GM12878 (cell line): ENCODE data around the gene XAB2. TPM values are rescaled to one million over a fixed set of nuclear protein-coding genes. Genes with fewer than 3 reads are reported as not detected.

Experiments
- ATAC-seq: fragments of 200-7000 bp; cut with Tn5 transposase; 3 replicates; pipeline ENCODE4 v1.9.1; 2020; ENCODE audit warnings: mild to moderate bottlenecking, moderate library complexity
- BruUV-seq: library from RNA; stranded (reverse); fragments of 400-500 nt; replicated peaks from 2 replicates; lab custom pipeline; 2021; lab: Mats Ljungman, UMichigan
- CTCF ChIA-PET: fragments of 300-600 bp; sonication (Branson Sonifier 250); formaldehyde crosslinking; extraction: SDS; loops from one replicate; lab custom pipeline; 2021; ENCODE audit warnings: inconsistent platforms; lab: Yijun Ruan, JAX
- POLR2A ChIA-PET: fragments of 350-600 bp; formaldehyde crosslinking; extraction: SDS; loops from one replicate; lab custom pipeline; 2021; ENCODE audit warnings: inconsistent platforms; lab: Charles Lee
- RAD21 ChIA-PET: fragments of 300-600 bp; sonication (Branson Sonifier 250); formaldehyde crosslinking; loops from one replicate; lab custom pipeline; 2023; ENCODE audit warnings: antibody characterized with exemption; ENCODE audit not compliant: unreplicated experiment; lab: Charles Lee
- SMC1A ChIA-PET: fragments of 300-600 bp; sonication (Branson Sonifier 250); formaldehyde crosslinking; loops from one replicate; lab custom pipeline; 2023; ENCODE audit not compliant: unreplicated experiment, uncharacterized antibody; lab: Charles Lee
- DNase-seq: peaks from one replicate; pipeline ENCODE4 v3.0.0-alpha.2; 2011; ENCODE audit warnings: low read depth, low spot score
- FAIRE-seq: peaks from 3 replicates; lab custom pipeline; 2011; peaks lifted over from hg19 to GRCh38; lab: Jason Lieb, UNC
- H2AFZ ChIP-seq: 2 replicates; pipeline ENCODE4 v1.6.0; 2011; ENCODE audit warnings: low read depth, low read length, control low read depth; ENCODE audit not compliant: control insufficient read depth
- H3K27ac ChIP-seq: 2 replicates; pipeline ENCODE4 v1.5.1; 2011; ENCODE audit warnings: control low read depth; ENCODE audit not compliant: control insufficient read depth, insufficient read depth
- H3K27me3 ChIP-seq, 2 experiments: replicated peaks in 1 of 2; 2 replicates each; pipeline versions ENCODE4 v1.6.0 to v1.6.1; 2011; ENCODE audit warnings: low read length in 1 of 2; ENCODE audit not compliant: control insufficient read depth in 2 of 2, insufficient read depth in 2 of 2
- H3K36me3 ChIP-seq, 2 experiments: 2 replicates each; pipeline ENCODE4 v1.5.1; 2011; ENCODE audit warnings: low read length in 1 of 2; ENCODE audit not compliant: control insufficient read depth in 2 of 2, insufficient read depth in 2 of 2
- H3K4me1 ChIP-seq: 2 replicates; pipeline ENCODE4 v1.6.1; 2011; ENCODE audit warnings: mild to moderate bottlenecking, low read length, moderate library complexity, mixed read lengths; ENCODE audit not compliant: control insufficient read depth, insufficient read depth
- H3K4me2 ChIP-seq: 2 replicates; pipeline ENCODE4 v1.6.0; 2011; ENCODE audit warnings: control low read depth; ENCODE audit not compliant: control insufficient read depth, insufficient read depth
- H3K4me3 ChIP-seq: fragments of 200-600 bp; sonication (generic); 2 replicates; pipeline ENCODE4 v1.5.1; 2016
- H3K79me2 ChIP-seq: 2 replicates; pipeline ENCODE4 v1.6.0; 2011; ENCODE audit warnings: low read length; ENCODE audit not compliant: control insufficient read depth, insufficient read depth
- H3K9ac ChIP-seq: 2 replicates; pipeline ENCODE4 v1.8.0; 2011; ENCODE audit warnings: low read length, control low read depth, mixed read lengths; ENCODE audit not compliant: control insufficient read depth, insufficient read depth
- H3K9me3 ChIP-seq: replicated peaks from 3 replicates; pipeline ENCODE4 v1.5.1; 2011; ENCODE audit warnings: mild to moderate bottlenecking, low read length; ENCODE audit not compliant: control insufficient read depth, insufficient read depth
- H4K20me1 ChIP-seq: 2 replicates; pipeline ENCODE4 v1.6.0; 2011; ENCODE audit not compliant: control insufficient read depth, insufficient read depth
- BRCA1 ChIP-seq: IDR thresholded peaks from 2 replicates; pipeline ENCODE4 v1.6.1; 2011; ENCODE audit warnings: low read depth, low read length, improper control_type of control experiment
- CTCF ChIP-seq, 3 experiments: IDR thresholded peaks in 2 of 3; conservative IDR thresholded peaks in 1 of 3; 2 replicates each; pipeline ENCODE4 v1.5.1; 2011; ENCODE audit warnings: low read depth in 3 of 3, low read length in 3 of 3, mild to moderate bottlenecking in 3 of 3, control low read depth in 2 of 3, moderate library complexity in 2 of 3, inconsistent platforms in 1 of 3, mixed read lengths in 1 of 3; ENCODE audit not compliant: control insufficient read depth in 2 of 3, insufficient read depth in 1 of 3; ENCODE audit errors: extremely low read depth in 1 of 3
- CUX1 ChIP-seq: IDR thresholded peaks from 2 replicates; pipeline ENCODE4 v1.6.1; 2012; ENCODE audit warnings: improper control_type of control experiment, low read depth, low read length; ENCODE audit not compliant: insufficient replicate concordance
- EGR1 ChIP-seq, 2 experiments: IDR thresholded peaks; 1 replicate in 1 of 2; 2 replicates in 1 of 2; pipeline ENCODE4 v1.6.1; 2011 to 2012; ENCODE audit warnings: low read depth in 2 of 2, low read length in 2 of 2, borderline replicate concordance in 1 of 2, mild to moderate bottlenecking in 1 of 2, moderate library complexity in 1 of 2
- EP300 ChIP-seq, 2 experiments: fragments of 150-350 bp in 1 of 2; IDR thresholded peaks; 2 replicates each; pipeline ENCODE4 v1.6.1; 2011 to 2012; ENCODE audit warnings: low read depth in 2 of 2, low read length in 2 of 2, borderline replicate concordance in 1 of 2, improper control_type of control experiment in 1 of 2, inconsistent platforms in 1 of 2; ENCODE audit not compliant: control insufficient read depth in 1 of 2
- FOXK2 ChIP-seq: fragments of 450-650 bp; IDR thresholded peaks from 2 replicates; pipeline ENCODE4 v1.6.1; 2017; ENCODE audit warnings: mild to moderate bottlenecking, moderate library complexity
- PML ChIP-seq: IDR thresholded peaks from 2 replicates; pipeline ENCODE4 v1.6.1; 2012; ENCODE audit warnings: low read length, inconsistent platforms
- REST ChIP-seq: IDR thresholded peaks from 2 replicates; pipeline ENCODE4 v1.6.1; 2012; ENCODE audit warnings: mild to moderate bottlenecking, low read depth, low read length
- TAF1 ChIP-seq: IDR thresholded peaks from 2 replicates; pipeline ENCODE4 v1.6.1; 2011; ENCODE audit warnings: mild to moderate bottlenecking, low read depth, low read length, borderline replicate concordance
- TCF12 ChIP-seq: IDR thresholded peaks from 2 replicates; pipeline ENCODE4 v1.6.1; 2011; ENCODE audit warnings: low read depth, mild to moderate bottlenecking, low read length
- WGBS: methylation state at CpG from one replicate; pipeline ENCODE4 v1.1.6; 2016; ENCODE audit warnings: low lambda C conversion rate; ENCODE audit not compliant: insufficient replicate concordance, insufficient coverage; ENCODE audit errors: missing lambda C conversion rate; 5-methylcytosine and 5-hydroxymethylcytosine counted together
- in situ Hi-C: fragments of 300-500 bp; cut with MboI; formaldehyde crosslinking; loops from 9 replicates; pipeline ENCODE4 v1.14.3; 2018; ENCODE audit warnings: mixed read lengths
- intact Hi-C: fragments of 100-400 bp; cut with micrococcal nuclease; formaldehyde crosslinking; loops from one replicate; pipeline ENCODE4 v1.14.2; 2022; ENCODE audit not compliant: unreplicated experiment
- polyA plus RNA-seq, 11 experiments: library from polyadenylated mRNA; depleted of rRNA in 4 of 11; unstranded in 6 of 11; stranded (reverse) in 5 of 11; fragments of >200 nt; fragmentation: Nextera tagmentation in 4 of 11; fragmentation: Illumina TruSeq in 1 of 11; extraction: Ambion mirVana in 4 of 11; extraction: Trizol in 1 of 11; gene quantifications; 1 replicate in 1 of 11; 2 replicates in 10 of 11; pipeline versions ENCODE4 v1.2.1 to v1.2.3, GENCODE V29; 2011 to 2016; ENCODE audit warnings: inconsistent platforms in 2 of 11, missing spikeins in 2 of 11, low read depth in 1 of 11
- total RNA-seq, 4 experiments: library from RNA; depleted of rRNA in 3 of 4; stranded (reverse); fragments of >200 nt in 3 of 4; fragmentation: Illumina TruSeq in 1 of 4; extraction: Trizol in 1 of 4; gene quantifications; 2 replicates each; pipeline versions ENCODE4 v1.2.1 to v1.2.3, GENCODE V29; 2013 to 2021

The XAB2 gene
- total and polyA plus RNA-seq, 10 of the 15 experiments (the other 5 are each of a cell fraction or from before 2014, with no cell fraction given) = 0.34 to 45.1 (median 18.8) TPM

GRCh38 chr19:7596211-7596937 is 33.0 kb downstream of the XAB2 start:
- ATAC-seq (peak; percentile 40; the same call in 2 of the 3 replicates), DNase-seq (no peak), FAIRE-seq (no peak)
- in situ Hi-C loops (no loop called here), intact Hi-C loops (no loop called here)
- 35% methylated on average over 39 of the region's 70 CpGs for WGBS
- Histone ChIP-seq H4K20me1 (no peaks in the 10 kb centered on the region), H3K4me3 (peak overlapping the region; percentile 50; the same call in 1 of the 2 replicates), H3K4me2 (peak overlapping the region; percentile 31; the same call in 1 of the 2 replicates), H3K36me3 (no peaks in the 10 kb centered on the region), H3K27me3 (peaks cover 0 to 2% of the 10 kb centered on the region in 2 experiments; a peak in 1 of 4 replicates), H3K9me3 (no peaks in the 10 kb centered on the region), H3K27ac (no peak overlapping the region), H2AFZ (no peak overlapping the region), H3K79me2 (no peaks in the 10 kb centered on the region), H3K4me1 (no peaks in the 10 kb centered on the region; the same call in 1 of the 2 replicates), H3K9ac (no peak overlapping the region)
- no TSS peak for BruUV-seq
- SMC1A ChIA-PET = interaction anchor here (0.7 to 2.5 kb wide), 5 partner anchors 9 to 239 kb away, joined by 3 to 7 read pairs (median 3); no protein-coding TSS in a partner anchor
- RAD21 ChIA-PET = interaction anchor here (0.9 to 2.1 kb wide), 4 partner anchors 28 to 497 kb away, joined by 3 to 16 read pairs (median 4); partner anchors contain the start of genes PET100, TRAPPC5 and XAB2
- CTCF ChIA-PET = interaction anchor here (0.6 to 4.7 kb wide), 9 partner anchors 12 to 270 kb away, joined by 3 to 30 read pairs (median 3); partner anchors contain the start of gene TRAPPC5
- POLR2A ChIA-PET = interaction anchor here (1.1 to 1.7 kb wide), 3 partner anchors 9 to 200 kb away, joined by 3 to 6 read pairs (median 3); no protein-coding TSS in a partner anchor
- no peak for TF ChIP-seq CUX1
- TF ChIP-seq FOXK2 = no peak
- no peak for TF ChIP-seq TCF12
- TF ChIP-seq PML = no peak
- TF ChIP-seq BRCA1 = no peak
- no peak for TF ChIP-seq EP300 (IDR thresholded peaks at IDR 0.05; ENCODE audit: borderline replicate concordance in 1 of 2, control insufficient read depth in 1 of 2, low read depth in 2 of 2, low read length in 2 of 2)
- no peak for TF ChIP-seq REST
- no peak for TF ChIP-seq EGR1 (IDR thresholded peaks at IDR 0.05; ENCODE audit: borderline replicate concordance in 1 of 2, low read depth in 2 of 2, low read length in 2 of 2)
- peak in 2 of 3 experiments; percentile 10 to 11; a peak in 2 of 6 replicates for TF ChIP-seq CTCF (IDR thresholded peaks at IDR 0.05 in 2 of 3, conservative IDR thresholded peaks at IDR 0.05 in 1 of 3; ENCODE audit: control insufficient read depth in 2 of 3, extremely low read depth in 1 of 3, insufficient read depth in 1 of 3, low read depth in 3 of 3, low read length in 3 of 3)
- TF ChIP-seq TAF1 = no peak
